NCI-H1436 treated with DMSO at 0.1 percent for 48 hours (cell line): ENCODE data around the gene NCKAP1.
"Not testable (repeated sequence)": the region's sequence is repeated elsewhere in the genome, so short reads cannot be mapped to it uniquely, and the experiment has no call there.

Experiments
- DNase-seq: peaks from one replicate; lab custom pipeline; 2025; lab: John Stamatoyannopoulos, UW

NCKAP1 gene

GRCh38 chr2:182907081-182907830 lies 131.0 kb downstream of the NCKAP1 start:
- DNase-seq: no peak

GRCh38 chr2:182906454-182906853 lies 131.8 kb downstream of the NCKAP1 start:
- DNase-seq: no peak

GRCh38 chr2:182904844-182905243 lies 133.4 kb downstream of the NCKAP1 start:
- DNase-seq: no peak

- no peak for DNase-seq
Measured at GRCh38 chr2:182903566-182903965, 134.7 kb downstream of the NCKAP1 start.

GRCh38 chr2:182901748-182902147 lies 136.5 kb downstream of the NCKAP1 start:
- DNase-seq: no peak

GRCh38 chr2:182898718-182899117 lies 139.5 kb downstream of the NCKAP1 start:
- no peak for DNase-seq

- DNase-seq: no peak
Measured at GRCh38 chr2:182897137-182897536, 141.1 kb downstream of the NCKAP1 start.

GRCh38 chr2:182895798-182896197 lies 142.5 kb downstream of the NCKAP1 start:
- DNase-seq: no peak

GRCh38 chr2:182895169-182895568 lies 143.1 kb downstream of the NCKAP1 start:
- DNase-seq: no peak

- no peak for DNase-seq
Measured at GRCh38 chr2:182894174-182894573, 144.1 kb downstream of the NCKAP1 start.

GRCh38 chr2:182893666-182894065 lies 144.6 kb downstream of the NCKAP1 start:
- no peak for DNase-seq

GRCh38 chr2:182893035-182893434 lies 145.2 kb downstream of the NCKAP1 start:
- not testable (repeated sequence) for DNase-seq

- DNase-seq: no peak
Measured at GRCh38 chr2:182891611-182892010, 146.6 kb downstream of the NCKAP1 start.

- DNase-seq: no peak
Measured at GRCh38 chr2:182890773-182891378, 147.4 kb downstream of the NCKAP1 start.

- no peak for DNase-seq
Measured at GRCh38 chr2:182890305-182890704, 148.0 kb downstream of the NCKAP1 start.

GRCh38 chr2:182887753-182888415 lies 150.4 kb downstream of the NCKAP1 start:
- no peak for DNase-seq

- DNase-seq: no peak
Measured at GRCh38 chr2:182887093-182887492, 151.2 kb downstream of the NCKAP1 start.

GRCh38 chr2:182885771-182886170 lies 152.5 kb downstream of the NCKAP1 start:
- DNase-seq: no peak

GRCh38 chr2:182883451-182883850 lies 154.8 kb downstream of the NCKAP1 start:
- no peak for DNase-seq

- not testable (repeated sequence) for DNase-seq
Measured at GRCh38 chr2:182880100-182880499, 158.2 kb downstream of the NCKAP1 start.

GRCh38 chr2:182876653-182877052 lies 161.6 kb downstream of the NCKAP1 start:
- DNase-seq: not testable (repeated sequence)

GRCh38 chr2:182870227-182870626 lies 168.0 kb downstream of the NCKAP1 start:
- DNase-seq: no peak
